A549 (cell line): ENCODE measurements around the gene G2E3.

ENCODE experiments used
- CTCF ChIP-seq: fragments of >200 bp; sonication (Bioruptor Twin); formaldehyde crosslinking; IDR thresholded peaks from 3 replicates; pipeline ENCODE4 v1.5.1; 2016
- EP300 ChIP-seq, 2 experiments: fragments of >200 bp; sonication (Bioruptor Twin); formaldehyde crosslinking; IDR thresholded peaks; 2 replicates in 1 of 2; 3 replicates in 1 of 2; pipeline ENCODE4 v1.6.1; 2016 to 2017
- MAFK ChIP-seq: fragments of 450-650 bp; IDR thresholded peaks from 2 replicates; pipeline ENCODE4 v1.6.1; 2014; ENCODE audit not compliant: partially characterized antibody
- RAD21 ChIP-seq, 2 experiments: fragments of >200 bp in 1 of 2; sonication (Bioruptor Twin) in 1 of 2; formaldehyde crosslinking in 1 of 2; IDR thresholded peaks in 1 of 2; conservative IDR thresholded peaks in 1 of 2; 2 replicates in 1 of 2; 3 replicates in 1 of 2; pipeline ENCODE4 v1.6.1; 2012 to 2018; ENCODE audit warnings: inconsistent platforms in 1 of 2
- RFX5 ChIP-seq: fragments of 450-650 bp; IDR thresholded peaks from 2 replicates; pipeline ENCODE4 v1.7.1; 2014; ENCODE audit warnings: antibody characterized with exemption, mild to moderate bottlenecking, moderate library complexity

- TF ChIP-seq RFX5 (no peak), CTCF (no peak), RAD21 (conservative IDR thresholded peaks at IDR 0.05 in 1 of 2, IDR thresholded peaks at IDR 0.05 in 1 of 2) (no peak), MAFK (no peak), EP300 (IDR thresholded peaks at IDR 0.05) (no peak)
Measured at GRCh38 chr14:30603402-30603801, 44.4 kb downstream of the G2E3 start.
